ENCODE data around the gene COG5. TPM values are rescaled to one million over a fixed set of nuclear protein-coding genes. Genes with fewer than 3 reads are reported as not detected.

The COG5 gene
- total RNA-seq, 1 experiment from 2014 or later, result 20.2 TPM

- Mint-ChIP-seq H3K4me3 (no peak overlapping the region), H3K36me3 (ENCODE audit: insufficient read depth in 1 of 3, low read depth in 3 of 3) (peaks cover 16 to 23% (median 21%) of the 10 kb centered on the region in 3 experiments), H3K27ac (no peak overlapping the region), H3K9me3 (peaks cover 3 to 8% of the 10 kb centered on the region in 2 experiments; a peak in 2 of 5 replicates), H3K27me3 (ENCODE audit: low read depth) (no peaks in the 10 kb centered on the region), H3K4me1 (peaks cover 14 to 15% of the 10 kb centered on the region in 2 experiments)
- Histone ChIP-seq H3K23me2 (ENCODE audit: insufficient read length, low read depth, low read length, poor library complexity, severe bottlenecking) (no peaks in the 10 kb centered on the region), H4K8ac (replicated peaks; ENCODE audit: insufficient read length, low read depth, low read length) (no peak overlapping the region), H3K4ac (ENCODE audit: low read depth, low read length) (no peak overlapping the region), H3K79me1 (ENCODE audit: insufficient read depth, low read depth, low read length, poor library complexity, severe bottlenecking) (no peaks in the 10 kb centered on the region), H3T11ph (ENCODE audit: low read length) (no peak overlapping the region), H3K18ac (ENCODE audit: insufficient read length, low read depth, low read length) (no peak overlapping the region), H3K9me3 (ENCODE audit: control insufficient read depth, low read depth, low read length) (no peaks in the 10 kb centered on the region), H3K27me3 (ENCODE audit: insufficient read depth, low read length) (no peaks in the 10 kb centered on the region), H3K4me2 (ENCODE audit: insufficient read depth, insufficient read length, low read length) (no peak overlapping the region), H4K20me1 (ENCODE audit: control insufficient read depth, insufficient read depth, insufficient read length) (no peaks in the 10 kb centered on the region), H3K14ac (ENCODE audit: insufficient read depth, low read length) (no peak overlapping the region), H3K79me2 (ENCODE audit: insufficient read depth, low read length) (no peaks in the 10 kb centered on the region), H4K5ac (ENCODE audit: insufficient read length, low read depth, low read length) (no peak overlapping the region), H2BK120ac (ENCODE audit: low read depth, low read length, poor library complexity, severe bottlenecking) (no peak overlapping the region), H3K4me1 (ENCODE audit: insufficient read depth, low read length) (no peaks in the 10 kb centered on the region; the same call in 1 of the 2 replicates), H2BK15ac (ENCODE audit: low read depth, low read length) (no peak overlapping the region), H3K56ac (ENCODE audit: insufficient read length, low read depth, low read length) (no peak overlapping the region), H2AFZ (ENCODE audit: low read length) (no peak overlapping the region), H2AK5ac (ENCODE audit: insufficient read length, low read length) (no peak overlapping the region), H3K23ac (ENCODE audit: insufficient read length, low read depth, low read length) (no peak overlapping the region), H4K91ac (ENCODE audit: insufficient read length, low read depth, low read length) (no peak overlapping the region), H2BK5ac (ENCODE audit: insufficient read length, low read length) (no peak overlapping the region), H2BK20ac (ENCODE audit: low read depth, low read length, poor library complexity, severe bottlenecking) (no peak overlapping the region), H2BK12ac (ENCODE audit: insufficient read length, low read depth, low read length) (no peak overlapping the region), H3K27ac (ENCODE audit: insufficient read length, low read depth, low read length) (no peak overlapping the region), H3K9ac (ENCODE audit: extremely low read depth, insufficient read length, low read length) (no peak overlapping the region)
- no peak for DNase-seq
- TF ChIP-seq, protein P1, sequence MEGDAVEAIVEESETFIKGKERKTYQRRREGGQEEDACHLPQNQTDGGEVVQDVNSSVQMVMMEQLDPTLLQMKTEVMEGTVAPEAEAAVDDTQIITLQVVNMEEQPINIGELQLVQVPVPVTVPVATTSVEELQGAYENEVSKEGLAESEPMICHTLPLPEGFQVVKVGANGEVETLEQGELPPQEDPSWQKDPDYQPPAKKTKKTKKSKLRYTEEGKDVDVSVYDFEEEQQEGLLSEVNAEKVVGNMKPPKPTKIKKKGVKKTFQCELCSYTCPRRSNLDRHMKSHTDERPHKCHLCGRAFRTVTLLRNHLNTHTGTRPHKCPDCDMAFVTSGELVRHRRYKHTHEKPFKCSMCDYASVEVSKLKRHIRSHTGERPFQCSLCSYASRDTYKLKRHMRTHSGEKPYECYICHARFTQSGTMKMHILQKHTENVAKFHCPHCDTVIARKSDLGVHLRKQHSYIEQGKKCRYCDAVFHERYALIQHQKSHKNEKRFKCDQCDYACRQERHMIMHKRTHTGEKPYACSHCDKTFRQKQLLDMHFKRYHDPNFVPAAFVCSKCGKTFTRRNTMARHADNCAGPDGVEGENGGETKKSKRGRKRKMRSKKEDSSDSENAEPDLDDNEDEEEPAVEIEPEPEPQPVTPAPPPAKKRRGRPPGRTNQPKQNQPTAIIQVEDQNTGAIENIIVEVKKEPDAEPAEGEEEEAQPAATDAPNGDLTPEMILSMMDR (conservative IDR thresholded peaks at IDR 0.05), result no peak
Observed at GRCh38 chr7:107534139-107534538, 29.6 kb downstream of the COG5 start.

All from H9 (cell line).